T-helper 2 cell (primary cell): ENCODE data around the gene STXBP5L.
"Not testable (repeated sequence)": the region's sequence is repeated elsewhere in the genome, so short reads cannot be mapped to it uniquely, and the experiment has no call there.

Experiments used
- DNase-seq, 5 experiments: peaks; one replicate each; pipeline versions ENCODE4 v3.0.0 to v3.0.0-alpha.2; 2012 to 2022

The STXBP5L gene

GRCh38 chr3:121232309-121233225, 324.6 kb downstream of the STXBP5L start:
- DNase-seq = no peak

- no peak for DNase-seq
These were observed 335.2 kb downstream of the STXBP5L start for GRCh38 chr3:121243208-121243607.

GRCh38 chr3:121252676-121253075, 344.7 kb downstream of the STXBP5L start:
- no peak for DNase-seq

- DNase-seq = no peak
These were observed 361.4 kb downstream of the STXBP5L start for GRCh38 chr3:121269389-121269788.

- DNase-seq = no peak
These were observed 366.4 kb downstream of the STXBP5L start for GRCh38 chr3:121274411-121274810.

- no peak for DNase-seq
These were observed 387.4 kb downstream of the STXBP5L start for GRCh38 chr3:121295452-121295851.

GRCh38 chr3:121295979-121296378, 388.0 kb downstream of the STXBP5L start:
- no peak for DNase-seq

GRCh38 chr3:121324320-121324719, 416.3 kb downstream of the STXBP5L start:
- no peak for DNase-seq

- DNase-seq = no peak
These were observed 422.1 kb downstream of the STXBP5L start for GRCh38 chr3:121330118-121330517.

GRCh38 chr3:121330634-121331033, 422.6 kb downstream of the STXBP5L start:
- DNase-seq = no peak

GRCh38 chr3:121355960-121356359, 448.0 kb downstream of the STXBP5L start:
- DNase-seq = not testable (repeated sequence)

- DNase-seq = no peak
These were observed 454.2 kb downstream of the STXBP5L start for GRCh38 chr3:121362035-121362734.

- not testable (repeated sequence) for DNase-seq
These were observed 480.3 kb downstream of the STXBP5L start for GRCh38 chr3:121388308-121388707.

- not testable (repeated sequence) for DNase-seq
These were observed 488.0 kb downstream of the STXBP5L start for GRCh38 chr3:121395967-121396366.

GRCh38 chr3:121398051-121398450, 490.0 kb downstream of the STXBP5L start:
- not testable (repeated sequence) for DNase-seq

GRCh38 chr3:121399820-121400219, 491.8 kb downstream of the STXBP5L start:
- no peak for DNase-seq

- no peak for DNase-seq
These were observed 497.6 kb downstream of the STXBP5L start for GRCh38 chr3:121405631-121406030.

- DNase-seq = no peak
These were observed 503.5 kb downstream of the STXBP5L start for GRCh38 chr3:121411523-121411922.

- DNase-seq = no peak
These were observed 506.9 kb downstream of the STXBP5L start for GRCh38 chr3:121414924-121415323.

GRCh38 chr3:121418182-121418581, 510.2 kb downstream of the STXBP5L start:
- DNase-seq = no peak

- DNase-seq = no peak
These were observed 516.5 kb downstream of the STXBP5L start for GRCh38 chr3:121424549-121424948.

- no peak for DNase-seq
These were observed 522.7 kb downstream of the STXBP5L start for GRCh38 chr3:121430664-121431215.

GRCh38 chr3:121431726-121432517, 523.9 kb downstream of the STXBP5L start:
- DNase-seq = peak in 3 of 5 experiments; percentile 7 to 85 (median 35)
